Activated CD4-positive, CD25-positive, alpha-beta regulatory T cell treated with anti-CD3 and anti-CD28 coated beads, Interleukin-2, amount 50 U/mL, for 16 hours (primary cell): Measurements from ENCODE around the gene WDFY2.

Experiments
- DNase-seq: peaks from one replicate; pipeline ENCODE4 v3.0.0-alpha.2; 2020; ENCODE audit warnings: low read depth, low spot score

The WDFY2 gene

GRCh38 chr13:51786425-51787265 lies 202.4 kb downstream of the WDFY2 start:
- no peak for DNase-seq

DNA sequence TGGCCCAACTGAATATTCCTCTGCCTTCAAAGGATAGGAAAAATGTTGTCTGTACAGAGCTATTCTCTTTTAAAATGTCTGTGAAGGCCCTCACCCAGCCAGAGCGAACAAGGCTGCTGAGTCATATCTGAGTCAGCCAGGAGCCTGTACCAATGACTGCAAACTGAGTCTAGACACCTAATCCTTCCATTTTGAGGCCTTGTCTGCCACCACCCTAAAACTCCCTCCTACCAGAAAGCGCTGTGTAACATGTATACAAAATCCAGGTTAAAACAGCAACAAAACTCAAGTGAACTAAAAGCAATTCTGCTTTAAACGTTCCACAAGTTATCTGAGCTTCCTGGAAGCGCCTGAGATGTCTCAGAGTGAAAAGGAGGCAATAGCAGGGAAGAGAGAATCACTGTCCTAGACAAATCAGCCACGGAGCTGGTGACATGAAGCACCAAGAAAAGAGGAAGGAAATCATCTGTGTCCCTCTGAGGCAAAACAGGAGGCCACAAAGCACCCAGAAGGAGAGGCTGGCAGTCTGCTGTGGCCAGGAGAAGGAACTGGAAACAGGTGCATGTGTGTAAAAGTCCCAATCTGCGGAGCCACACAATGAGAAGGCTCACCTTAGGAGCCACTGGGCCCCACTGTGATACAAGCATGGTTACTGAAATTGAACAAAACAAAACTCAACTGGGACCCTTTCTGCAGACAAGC lies 209.5 kb downstream of the WDFY2 start:
- no peak for DNase-seq

GRCh38 chr13:51794964-51795363 lies 210.7 kb downstream of the WDFY2 start:
- no peak for DNase-seq

- DNase-seq: no peak
Measured at GRCh38 chr13:51795419-51795818, 211.2 kb downstream of the WDFY2 start.

DNA sequence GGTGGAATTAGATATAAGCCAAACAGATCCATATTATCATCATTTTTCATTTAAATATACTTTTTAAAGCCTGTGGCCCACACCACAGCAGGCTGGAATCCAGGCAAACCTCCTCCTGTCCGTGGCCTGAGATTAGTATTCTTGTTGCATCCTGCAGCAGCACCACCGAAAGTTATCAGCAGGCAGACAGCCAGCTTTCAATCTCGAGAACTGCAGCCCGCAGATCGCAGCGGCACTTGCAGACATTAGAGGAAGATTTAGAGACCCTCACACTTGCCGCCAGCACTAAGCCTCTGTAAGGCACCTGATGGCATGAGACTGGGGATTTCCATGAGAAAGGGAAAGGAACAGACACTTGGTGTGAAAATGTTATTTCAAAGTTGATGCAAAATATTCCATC lies 212.3 kb downstream of the WDFY2 start:
- no peak for DNase-seq

- DNase-seq: peak; percentile 43
Measured at GRCh38 chr13:51797664-51798488, 213.6 kb downstream of the WDFY2 start.

DNA sequence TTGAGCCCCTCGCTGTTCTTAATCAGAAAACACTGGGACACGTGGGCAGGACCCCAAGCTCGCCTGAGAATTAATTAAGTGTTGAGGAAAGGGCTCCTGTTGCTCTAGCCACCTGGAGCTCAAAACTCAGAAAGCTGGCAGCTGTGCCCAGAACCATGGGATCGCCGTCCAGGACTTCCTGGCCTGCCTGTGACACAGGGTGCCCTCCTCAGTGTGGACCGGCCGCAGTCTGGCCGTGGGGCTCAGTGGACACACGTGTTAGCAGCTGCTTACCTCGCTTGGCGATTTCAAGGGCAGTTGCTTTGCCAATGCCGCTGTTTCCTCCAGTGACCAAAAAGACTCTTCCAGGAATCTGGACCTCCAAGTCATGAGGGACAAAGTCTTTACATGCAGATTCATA lies 215.0 kb downstream of the WDFY2 start:
- DNase-seq: no peak

DNA sequence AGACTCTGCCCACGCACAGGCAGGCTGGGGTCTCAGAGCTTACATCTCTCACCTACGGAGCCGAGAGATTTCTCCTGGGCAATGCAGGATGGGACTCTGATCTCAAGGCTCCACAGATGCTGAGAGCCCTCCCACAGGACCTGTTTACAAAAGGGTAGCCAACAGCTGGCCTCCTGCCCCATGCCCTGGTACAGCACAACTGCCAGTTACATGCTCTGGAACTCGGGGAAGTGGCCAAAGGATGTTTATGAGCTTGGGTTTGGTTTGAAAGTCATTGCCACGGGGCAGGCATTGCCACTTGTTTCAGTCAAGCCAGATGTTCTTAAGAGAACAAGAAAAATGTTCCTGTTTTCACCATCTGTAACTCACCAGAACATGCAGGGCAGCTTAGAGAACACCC lies 216.2 kb downstream of the WDFY2 start:
- no peak for DNase-seq

DNA sequence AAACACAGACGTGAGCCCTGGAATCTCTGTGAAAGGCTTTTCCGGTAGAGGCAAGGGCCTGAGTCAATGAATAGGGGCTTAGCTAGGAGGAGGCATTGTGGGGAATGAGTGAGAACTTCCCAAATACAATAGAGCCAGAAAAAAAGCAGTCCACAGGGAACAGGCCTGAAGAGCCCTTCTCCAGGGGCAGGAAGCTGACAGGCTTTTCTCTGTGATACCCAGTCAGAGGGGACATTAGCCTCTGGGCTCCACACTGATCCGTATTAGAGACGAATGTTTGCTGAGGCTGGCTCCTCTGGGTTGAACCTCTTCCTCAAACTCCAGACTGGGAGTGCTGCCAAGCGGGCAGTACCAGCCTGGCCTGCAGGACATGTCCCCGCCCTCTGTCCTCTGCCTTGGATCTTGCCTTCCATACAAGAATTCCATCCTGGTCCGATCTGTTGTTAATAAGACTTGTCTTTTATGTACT lies 217.4 kb downstream of the WDFY2 start:
- no peak for DNase-seq

DNA sequence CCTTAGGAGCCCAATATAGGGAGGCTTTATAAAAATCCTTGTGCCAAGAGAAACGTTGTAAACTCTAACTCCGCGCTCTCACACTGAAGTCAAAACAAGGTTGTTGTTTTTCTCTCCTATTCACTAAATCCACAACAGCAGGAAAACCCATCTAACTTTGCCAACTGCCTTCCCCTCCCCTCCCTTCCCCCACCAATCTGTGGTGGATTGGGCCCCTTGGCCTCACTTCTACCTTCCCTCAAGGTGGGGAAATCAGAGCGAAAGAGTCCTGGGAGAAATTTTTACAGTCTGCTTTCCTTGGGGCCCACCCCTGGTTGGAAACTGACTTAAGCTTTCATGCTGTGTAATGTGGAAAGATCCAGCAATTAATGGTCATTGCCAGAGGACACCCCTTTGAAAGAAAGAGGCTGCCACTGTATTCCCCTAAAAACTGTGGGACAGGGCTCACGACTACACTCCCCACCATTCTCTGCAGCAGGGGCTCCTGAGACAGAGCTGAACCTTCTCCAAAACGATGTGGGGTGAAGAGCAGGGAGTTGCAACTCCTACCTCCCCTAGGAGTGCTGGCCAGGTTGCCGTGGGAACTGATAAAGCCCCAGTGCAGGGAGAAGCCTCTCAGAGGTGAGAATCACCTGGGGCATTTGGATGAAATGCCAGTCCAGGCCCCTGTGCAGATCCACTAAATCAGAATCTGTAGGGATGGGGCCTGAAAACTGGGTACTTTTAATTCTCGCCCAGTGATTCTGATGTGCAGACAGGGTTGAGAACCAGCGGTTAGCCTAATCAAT lies 218.6 kb downstream of the WDFY2 start:
- DNase-seq: no peak

DNA sequence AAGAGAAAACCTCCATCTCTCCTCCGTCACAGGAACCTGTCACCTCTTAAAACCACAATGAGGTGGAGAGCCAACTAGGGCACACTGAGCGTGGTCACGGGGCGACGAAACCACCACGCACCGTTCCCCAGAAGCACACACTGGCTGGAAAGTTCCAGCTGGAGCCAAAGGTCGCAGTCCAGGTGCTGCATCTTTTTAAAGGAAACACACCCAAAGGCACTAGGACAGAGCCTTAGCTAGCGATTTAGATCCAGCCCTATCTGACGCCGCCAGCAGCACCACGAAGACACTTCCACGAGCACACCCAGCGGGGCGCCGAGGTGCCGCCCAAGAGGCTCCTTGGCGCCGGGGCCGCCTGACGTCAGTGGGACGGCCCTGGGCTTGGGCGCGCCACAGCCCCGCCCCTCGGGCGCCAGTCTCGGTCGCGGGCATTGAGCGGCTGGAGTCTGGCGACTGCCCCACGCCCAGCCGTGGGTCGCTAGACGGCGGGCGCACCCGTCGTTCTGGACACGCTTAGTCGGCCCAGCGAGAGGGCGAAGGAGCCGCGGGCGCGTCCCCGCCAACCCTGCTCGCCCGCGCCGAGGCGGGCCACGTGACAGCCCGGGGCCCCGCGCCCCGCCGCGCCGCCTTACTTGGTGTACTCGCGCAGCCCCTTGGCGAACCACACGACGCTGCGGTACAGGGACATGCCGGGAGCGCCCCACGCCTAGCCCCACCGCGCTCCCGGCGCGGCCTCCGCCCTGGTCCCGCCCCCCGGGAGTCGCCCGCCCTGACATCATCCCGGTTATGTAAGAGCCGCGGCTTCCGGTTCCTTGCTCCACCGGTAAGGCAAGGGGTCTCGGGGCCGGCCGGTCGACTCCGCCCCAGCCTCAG lies 219.4 kb downstream of the WDFY2 start, which contains the start of gene DHRS12:
DHRS12 (minus strand) TSS at position 742 of the 873 bp plus-strand sequence. CDS start 4,504 bp downstream, outside the sequence.
- peak; percentile 64 for DNase-seq

GRCh38 chr13:51804295-51805172 lies 220.3 kb downstream of the WDFY2 start:
- no peak for DNase-seq

GRCh38 chr13:51805313-51805712 lies 221.1 kb downstream of the WDFY2 start:
- no peak for DNase-seq

DNA sequence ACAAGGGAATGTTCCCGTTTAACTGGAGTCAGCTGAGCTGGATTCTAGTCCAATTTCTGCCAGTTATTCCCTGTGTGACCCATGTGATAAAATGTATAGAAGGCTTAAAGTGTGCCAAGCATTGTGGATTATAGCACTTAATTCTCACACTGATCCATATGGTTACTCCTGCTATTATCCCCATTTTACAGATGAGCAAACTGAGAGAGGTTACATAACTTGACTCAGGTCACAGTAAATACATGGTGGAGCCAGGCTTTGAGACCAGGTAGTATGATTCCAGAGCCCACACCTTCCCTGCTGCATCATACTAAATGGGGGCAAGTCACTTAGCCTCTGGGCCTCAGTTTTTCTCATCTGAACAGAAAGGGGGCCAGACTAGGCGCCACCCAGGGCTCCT lies 221.7 kb downstream of the WDFY2 start:
- DNase-seq: no peak

DNA sequence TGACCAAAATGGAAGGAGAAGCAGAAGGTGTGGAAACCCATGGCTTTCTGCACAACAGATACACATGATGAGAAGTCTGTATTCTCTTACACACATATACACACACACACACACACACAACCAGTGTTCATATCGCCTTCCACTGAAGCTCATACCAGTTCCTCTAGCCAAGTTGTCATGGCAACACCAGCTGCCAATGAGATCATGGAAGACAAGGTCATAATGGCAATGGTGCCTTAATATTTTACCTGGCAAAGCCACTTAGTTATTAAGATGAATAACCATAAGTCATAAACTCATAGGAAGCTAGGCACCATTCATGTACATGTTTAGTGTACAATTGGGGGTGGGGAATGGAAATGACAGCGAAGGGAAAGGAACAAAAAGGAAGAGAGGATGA lies 222.3 kb downstream of the WDFY2 start:
- no peak for DNase-seq

DNA sequence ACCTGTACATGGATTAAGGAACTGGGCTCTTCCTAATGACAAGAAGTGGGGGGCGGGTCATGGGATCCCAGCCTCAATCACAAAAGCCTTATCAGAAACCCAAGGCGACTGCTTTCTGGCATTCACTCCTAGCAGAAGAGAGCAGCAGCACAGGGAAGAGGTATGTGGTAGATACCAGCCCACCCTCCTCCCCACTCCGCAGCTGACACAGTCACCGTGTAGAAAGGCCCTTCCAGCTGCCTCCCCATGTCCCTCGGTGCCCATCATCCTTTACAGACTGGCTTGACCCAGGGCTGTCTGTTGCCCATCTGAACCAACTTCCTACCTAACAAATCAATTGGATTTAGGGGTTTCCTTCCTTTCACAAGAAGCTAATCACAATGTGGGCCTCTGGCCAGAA lies 222.8 kb downstream of the WDFY2 start:
- DNase-seq: no peak

DNA sequence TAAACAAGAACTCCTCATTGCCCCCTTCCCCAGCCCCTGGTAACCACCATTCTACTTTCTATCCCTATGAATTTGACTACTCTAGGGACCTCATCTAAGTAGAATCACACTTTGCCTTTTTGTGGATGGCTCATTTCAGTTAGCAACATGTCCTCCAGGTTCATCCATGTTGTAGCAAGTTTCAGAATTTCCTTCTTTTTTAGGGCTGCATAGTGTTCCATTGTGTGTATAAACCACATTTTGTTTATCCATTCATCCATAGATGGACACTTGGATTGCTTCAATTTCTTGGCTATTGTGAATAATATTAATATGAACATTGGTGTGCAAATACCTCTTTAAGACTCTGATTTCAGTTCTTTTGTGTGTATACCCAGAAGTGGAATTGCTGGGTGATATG lies 224.5 kb downstream of the WDFY2 start:
- no peak for DNase-seq

DNA sequence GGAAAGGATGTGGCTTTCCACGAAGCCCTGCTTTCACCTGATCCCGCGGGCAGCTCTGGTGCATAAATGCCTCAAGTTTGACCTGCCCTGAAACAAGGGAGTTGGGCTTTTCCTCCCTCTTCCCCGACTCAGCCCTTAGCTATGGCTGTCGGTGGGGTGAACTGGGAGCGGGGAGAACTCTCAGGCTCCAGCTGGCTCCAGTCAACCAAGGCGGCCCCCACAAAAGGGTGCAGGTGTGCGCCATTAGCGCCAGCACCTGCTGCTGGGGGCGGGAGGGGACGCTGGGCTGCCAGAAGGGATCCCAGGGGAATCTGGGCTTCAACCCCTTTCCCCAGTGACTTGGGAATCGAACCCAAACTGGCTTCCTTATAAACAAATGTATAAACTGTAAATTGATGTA lies 226.8 kb downstream of the WDFY2 start:
- no peak for DNase-seq

DNA sequence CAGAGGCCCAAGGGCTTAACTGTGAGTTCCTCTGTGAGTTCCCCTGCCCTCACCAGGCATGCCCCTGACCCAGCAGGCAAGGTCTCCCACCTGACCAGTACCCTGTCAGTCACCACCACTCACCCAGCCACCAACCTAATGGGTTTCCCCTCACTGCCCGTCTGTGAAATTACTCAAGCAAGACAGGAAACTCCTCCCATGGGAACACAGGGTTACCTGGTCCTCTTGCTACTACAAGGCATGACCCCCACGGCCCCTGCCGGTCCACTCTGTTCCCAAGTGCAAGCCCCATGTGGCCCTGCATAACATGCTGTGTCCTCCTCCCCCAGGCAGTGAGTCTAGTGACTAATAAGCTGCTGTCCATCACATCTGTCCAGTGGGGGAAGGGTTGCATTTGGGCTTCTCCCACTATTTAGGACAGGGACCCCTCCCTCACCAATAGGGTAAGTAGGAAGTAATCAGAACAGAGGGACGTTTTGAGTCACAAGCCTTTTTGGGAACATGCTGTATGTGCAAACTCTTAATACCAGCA lies 227.7 kb downstream of the WDFY2 start:
- no peak for DNase-seq
